PFSK-1 (cell line): ENCODE data around the gene SAPCD1. TPM values are rescaled to one million over a fixed set of nuclear protein-coding genes. Genes with fewer than 3 reads are reported as not detected.

ENCODE experiments used
- FOXP2 ChIP-seq: optimal IDR thresholded peaks from 2 replicates; pipeline ENCODE3; 2011; ENCODE audit warnings: borderline replicate concordance, control low read depth, inconsistent platforms; ENCODE audit not compliant: insufficient read depth; ENCODE audit errors: extremely low read length, extremely low read depth
- POLR2AphosphoS5 ChIP-seq: IDR thresholded peaks from 2 replicates; pipeline ENCODE4 v1.6.1; 2012; ENCODE audit warnings: low read depth, mild to moderate bottlenecking, control low read depth, low read length, moderate library complexity
- SIN3A ChIP-seq: IDR thresholded peaks from 2 replicates; pipeline ENCODE4 v1.6.1; 2012; ENCODE audit warnings: mild to moderate bottlenecking, low read length, moderate library complexity, borderline replicate concordance; ENCODE audit not compliant: insufficient read depth
- TAF1 ChIP-seq: IDR thresholded peaks from 2 replicates; pipeline ENCODE4 v1.6.1; 2012; ENCODE audit warnings: low read length, control low read depth, borderline replicate concordance; ENCODE audit not compliant: insufficient read depth
- polyA plus RNA-seq: library from polyadenylated mRNA; unstranded; fragments of >200 nt; gene quantifications from one replicate; pipeline ENCODE4 v1.2.1, GENCODE V29; 2012; ENCODE audit warnings: low read depth, missing spikeins; ENCODE audit not compliant: insufficient read length
- TF ChIP-seq, protein P1 (sequence below), 2 experiments: IDR thresholded peaks; 2 replicates each; pipeline versions ENCODE4 v1.6.1 to v1.8.0; 2011 to 2012; ENCODE audit warnings: low read depth in 2 of 2, low read length in 2 of 2, control low read depth in 1 of 2, inconsistent platforms in 1 of 2, mild to moderate bottlenecking in 1 of 2, moderate library complexity in 1 of 2; ENCODE audit not compliant: insufficient read depth in 1 of 2

SAPCD1 gene
- polyA plus RNA-seq, result 4.5 TPM

DNA sequence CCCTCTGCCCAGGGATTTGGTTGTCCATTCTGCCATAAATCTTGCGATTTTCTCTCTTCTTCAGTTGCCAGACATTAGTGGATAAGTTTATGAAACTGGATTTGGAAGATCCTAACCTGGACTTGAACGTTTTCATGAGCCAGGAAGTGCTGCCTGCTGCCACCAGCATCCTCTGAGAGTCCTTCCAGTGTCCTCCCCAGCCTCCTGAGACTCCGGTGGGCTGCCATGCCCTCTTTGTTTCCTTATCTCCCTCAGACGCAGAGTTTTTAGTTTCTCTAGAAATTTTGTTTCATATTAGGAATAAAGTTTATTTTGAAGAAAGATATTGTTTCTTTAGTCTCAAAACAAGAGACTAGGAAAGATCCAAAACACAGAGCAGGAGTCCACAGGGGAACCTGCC, at the start of gene SAPCD1:
SAPCD1 (plus strand) TSS at position 301 of the 400 bp plus-strand sequence. CDS start 399 bp downstream, outside the sequence.
- TF ChIP-seq SIN3A (no peak), TAF1 (no peak), FOXP2 (no peak), POLR2AphosphoS5 (no peak)
- TF ChIP-seq, protein P1, sequence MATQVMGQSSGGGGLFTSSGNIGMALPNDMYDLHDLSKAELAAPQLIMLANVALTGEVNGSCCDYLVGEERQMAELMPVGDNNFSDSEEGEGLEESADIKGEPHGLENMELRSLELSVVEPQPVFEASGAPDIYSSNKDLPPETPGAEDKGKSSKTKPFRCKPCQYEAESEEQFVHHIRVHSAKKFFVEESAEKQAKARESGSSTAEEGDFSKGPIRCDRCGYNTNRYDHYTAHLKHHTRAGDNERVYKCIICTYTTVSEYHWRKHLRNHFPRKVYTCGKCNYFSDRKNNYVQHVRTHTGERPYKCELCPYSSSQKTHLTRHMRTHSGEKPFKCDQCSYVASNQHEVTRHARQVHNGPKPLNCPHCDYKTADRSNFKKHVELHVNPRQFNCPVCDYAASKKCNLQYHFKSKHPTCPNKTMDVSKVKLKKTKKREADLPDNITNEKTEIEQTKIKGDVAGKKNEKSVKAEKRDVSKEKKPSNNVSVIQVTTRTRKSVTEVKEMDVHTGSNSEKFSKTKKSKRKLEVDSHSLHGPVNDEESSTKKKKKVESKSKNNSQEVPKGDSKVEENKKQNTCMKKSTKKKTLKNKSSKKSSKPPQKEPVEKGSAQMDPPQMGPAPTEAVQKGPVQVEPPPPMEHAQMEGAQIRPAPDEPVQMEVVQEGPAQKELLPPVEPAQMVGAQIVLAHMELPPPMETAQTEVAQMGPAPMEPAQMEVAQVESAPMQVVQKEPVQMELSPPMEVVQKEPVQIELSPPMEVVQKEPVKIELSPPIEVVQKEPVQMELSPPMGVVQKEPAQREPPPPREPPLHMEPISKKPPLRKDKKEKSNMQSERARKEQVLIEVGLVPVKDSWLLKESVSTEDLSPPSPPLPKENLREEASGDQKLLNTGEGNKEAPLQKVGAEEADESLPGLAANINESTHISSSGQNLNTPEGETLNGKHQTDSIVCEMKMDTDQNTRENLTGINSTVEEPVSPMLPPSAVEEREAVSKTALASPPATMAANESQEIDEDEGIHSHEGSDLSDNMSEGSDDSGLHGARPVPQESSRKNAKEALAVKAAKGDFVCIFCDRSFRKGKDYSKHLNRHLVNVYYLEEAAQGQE (IDR thresholded peaks at IDR 0.05; ENCODE audit: insufficient read depth in 1 of 2, low read depth in 2 of 2, low read length in 2 of 2), result no peak

DNA sequence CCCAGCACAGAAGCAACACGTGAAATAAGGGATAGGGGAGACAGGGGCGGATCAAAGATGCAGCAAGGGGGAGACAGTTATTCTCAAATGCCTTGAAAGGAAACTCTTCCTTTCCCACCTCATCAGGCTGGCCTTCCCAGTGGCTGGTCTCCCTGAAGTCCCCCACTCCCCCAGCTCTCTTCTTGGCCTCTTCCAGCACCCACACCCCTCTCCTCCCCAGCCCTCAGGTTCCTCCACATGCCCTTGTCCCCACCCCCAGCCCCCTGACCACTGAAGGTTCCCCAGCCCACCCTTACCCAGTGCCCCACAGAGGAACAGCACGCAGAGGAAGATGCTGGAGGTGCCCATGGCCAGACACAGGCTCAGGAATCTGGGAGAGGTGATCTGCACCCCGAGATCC, 49.0 kb upstream of the SAPCD1 start:
- no peak for TF ChIP-seq SIN3A
- TF ChIP-seq TAF1, result no peak
- TF ChIP-seq POLR2AphosphoS5, result no peak
- no peak for TF ChIP-seq FOXP2

GRCh38 chr6:31713991-31714684, 48.3 kb upstream of the SAPCD1 start:
- TF ChIP-seq, protein P1 (IDR thresholded peaks at IDR 0.05; ENCODE audit: insufficient read depth in 1 of 2, low read depth in 2 of 2, low read length in 2 of 2), result no peak
- TF ChIP-seq TAF1, result no peak
- no peak for TF ChIP-seq FOXP2

DNA sequence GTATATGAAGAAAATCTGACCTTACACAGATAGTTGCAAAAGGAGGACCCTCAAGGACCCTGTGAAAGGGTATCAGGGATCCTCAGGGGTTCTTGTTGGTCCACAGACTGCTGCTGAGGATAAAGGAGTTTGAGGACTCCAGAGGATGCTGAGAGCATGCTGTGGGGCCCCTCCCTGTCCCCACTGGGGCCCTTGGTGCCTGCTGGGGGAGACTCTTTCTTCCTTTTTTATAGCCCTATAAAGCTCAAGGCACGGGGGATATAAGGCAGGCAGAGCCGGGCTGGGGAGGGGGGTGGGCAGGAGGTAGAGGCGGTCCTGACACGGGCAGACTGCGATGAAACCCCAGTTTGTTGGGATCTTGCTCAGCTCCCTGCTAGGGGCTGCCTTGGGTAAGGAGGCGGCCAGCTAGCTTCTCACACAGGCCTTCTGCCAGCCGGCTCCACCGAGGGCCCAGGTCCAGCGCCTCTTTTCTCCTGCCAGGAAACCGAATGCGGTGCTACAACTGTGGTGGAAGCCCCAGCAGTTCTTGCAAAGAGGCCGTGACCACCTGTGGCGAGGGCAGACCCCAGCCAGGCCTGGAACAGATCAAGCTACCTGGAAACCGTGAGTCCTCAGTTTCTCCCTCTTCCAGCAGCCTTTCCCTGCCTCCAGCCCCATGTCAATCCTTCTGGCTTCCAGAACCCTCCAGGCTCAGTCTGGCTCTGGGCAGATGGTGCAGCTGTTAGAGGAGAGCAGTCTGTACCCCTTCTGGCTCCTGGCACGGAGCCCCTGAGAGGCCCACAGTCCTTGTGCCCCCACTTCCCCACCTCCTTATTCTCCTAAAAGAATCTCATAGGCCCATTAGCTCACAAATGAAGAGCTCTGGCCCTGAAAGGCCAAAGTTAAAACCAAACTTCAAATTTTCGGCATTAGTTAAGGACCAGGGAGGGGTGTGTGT, 47.2 kb upstream of the SAPCD1 start, which contains the start of gene LY6G6D:
LY6G6D (plus strand) TSS at position 327 of the 937 bp plus-strand sequence; CDS start at position 335, 8 bp downstream.
- TF ChIP-seq, protein P1 (IDR thresholded peaks at IDR 0.05; ENCODE audit: insufficient read depth in 1 of 2, low read depth in 2 of 2, low read length in 2 of 2), result no peak
- no peak for TF ChIP-seq FOXP2
- TF ChIP-seq TAF1, result no peak
- TF ChIP-seq SIN3A, result no peak
- TF ChIP-seq POLR2AphosphoS5, result no peak

DNA sequence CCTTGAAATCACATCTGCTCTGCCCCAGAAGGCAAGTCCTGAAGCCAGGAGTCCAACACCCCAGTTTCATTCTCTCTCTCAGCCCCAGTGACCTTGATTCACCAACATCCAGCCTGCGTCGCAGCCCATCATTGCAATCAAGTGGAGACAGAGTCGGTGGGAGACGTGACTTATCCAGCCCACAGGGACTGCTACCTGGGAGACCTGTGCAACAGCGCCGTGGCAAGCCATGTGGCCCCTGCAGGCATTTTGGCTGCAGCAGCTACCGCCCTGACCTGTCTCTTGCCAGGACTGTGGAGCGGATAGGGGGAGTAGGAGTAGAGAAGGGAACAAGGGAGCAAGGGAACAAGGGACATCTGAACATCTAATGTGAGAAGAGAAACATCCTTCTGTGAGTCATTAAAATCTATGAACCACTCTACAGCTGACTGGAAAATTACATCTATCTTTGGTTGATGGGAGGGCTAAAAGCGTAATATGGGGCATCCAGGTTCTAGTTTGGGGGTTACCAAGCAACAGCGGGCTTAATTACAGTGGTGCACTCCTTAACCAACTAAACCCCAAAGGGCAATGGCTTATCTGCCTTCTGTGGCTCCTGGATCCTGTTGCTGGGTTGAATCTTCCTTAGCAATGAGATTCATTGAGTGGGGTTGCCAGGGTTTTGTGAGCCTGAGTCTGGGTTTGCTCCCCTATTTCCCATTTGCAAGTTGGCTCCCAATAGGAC, 44.8 kb upstream of the SAPCD1 start:
- TF ChIP-seq POLR2AphosphoS5 (no peak), FOXP2 (no peak), TAF1 (no peak), SIN3A (no peak)
- TF ChIP-seq, protein P1 (IDR thresholded peaks at IDR 0.05; ENCODE audit: insufficient read depth in 1 of 2, low read depth in 2 of 2, low read length in 2 of 2), result no peak
